22Rv1 (cell line): ENCODE measurements around the gene NEK8.

ENCODE experiments used
- H3K27ac ChIP-seq: fragments of 450-650 bp; 2 replicates; pipeline ENCODE4 v1.5.1; 2017
- CTCF ChIP-seq: fragments of 450-650 bp; IDR thresholded peaks from 2 replicates; pipeline ENCODE4 v1.5.1; 2017; ENCODE audit warnings: mild to moderate bottlenecking
- ZFX ChIP-seq: fragments of 450-650 bp; IDR thresholded peaks from 2 replicates; pipeline ENCODE4 v1.6.1; 2017; ENCODE audit warnings: antibody characterized with exemption, borderline replicate concordance

NEK8 gene

GRCh38 chr17:28737770-28738679, 9.4 kb downstream of the NEK8 start:
- TF ChIP-seq ZFX = no peak
- no peak for TF ChIP-seq CTCF
- no peak overlapping the region for H3K27ac ChIP-seq

GRCh38 chr17:28738680-28739384, 10.2 kb downstream of the NEK8 start:
- TF ChIP-seq CTCF = no peak
- TF ChIP-seq ZFX = no peak
- no peak overlapping the region for H3K27ac ChIP-seq

GRCh38 chr17:28740406-28741357, 12.1 kb downstream of the NEK8 start:
- TF ChIP-seq ZFX = no peak
- TF ChIP-seq CTCF = no peak
- no peak overlapping the region for H3K27ac ChIP-seq

GRCh38 chr17:28741358-28742349, 13.1 kb downstream of the NEK8 start:
- TF ChIP-seq ZFX (no peak), CTCF (no peak)
- no peak overlapping the region for H3K27ac ChIP-seq

GRCh38 chr17:28743243-28744103, 14.9 kb downstream of the NEK8 start, which contains the start of gene TRAF4:
Gene TRAF4 (plus strand): TSS chr17:28744011. CDS start chr17:28744113, 102 bp downstream.
- TF ChIP-seq CTCF (peak; percentile 40; the same call in 1 of the 2 replicates), ZFX (no peak)

More at GRCh38 chr17:28743243-28744103, 14.9 kb downstream of the NEK8 start, which contains the start of gene TRAF4:
- H3K27ac ChIP-seq = peak within 1 kb of the TSS; percentile 96
